Measurements from ENCODE around the gene PLS1. TPM values are rescaled to one million over a fixed set of nuclear protein-coding genes. Genes with fewer than 3 reads are reported as not detected.

The PLS1 gene
- total and polyA plus RNA-seq, 2 of the 8 experiments (the other 6 are each of a cell fraction or from before 2014, with no cell fraction given) = 18.7 to 44.7 TPM

DNA sequence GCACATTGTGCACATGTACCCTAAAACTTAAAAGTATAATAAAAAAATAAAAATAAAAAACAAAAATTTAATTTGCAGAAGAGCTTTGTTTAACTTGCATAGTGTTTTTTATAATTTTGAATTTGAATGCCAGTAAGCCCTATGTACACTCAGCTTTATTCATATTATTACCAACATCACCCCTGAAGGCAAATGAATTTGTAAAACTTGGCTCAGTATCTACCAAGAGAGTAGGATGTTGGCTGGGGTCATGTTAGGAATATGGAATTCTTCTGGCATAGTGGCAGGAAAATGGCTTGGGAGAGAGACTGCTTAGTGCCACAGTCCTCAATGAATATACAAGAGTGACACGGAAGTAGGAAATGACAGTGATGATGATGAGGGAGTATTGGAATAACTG, 158.3 kb downstream of the PLS1 start:
- Histone ChIP-seq H3K27me3 (replicated peaks in 1 of 4; ENCODE audit: control insufficient read depth in 3 of 4, extremely low read depth in 1 of 4, insufficient read depth in 3 of 4, low read length in 3 of 4) (no peaks in the 10 kb centered on the region), H3K14ac (ENCODE audit: insufficient read length) (no peak overlapping the region), H3K9ac (replicated peaks in 1 of 4; ENCODE audit: extremely low read depth in 1 of 4, low read depth in 3 of 4, low read length in 3 of 4) (no peak overlapping the region), H4K20me1 (replicated peaks in 1 of 2; ENCODE audit: control insufficient read depth in 1 of 2, insufficient read depth in 2 of 2, low read length in 2 of 2) (no peaks in the 10 kb centered on the region), H3K56ac (replicated peaks; ENCODE audit: insufficient read length, low read depth, low read length) (no peak overlapping the region), H3K79me2 (ENCODE audit: control insufficient read depth in 1 of 2, insufficient read depth in 2 of 2, low read length in 2 of 2) (no peaks in the 10 kb centered on the region), H2AFZ (ENCODE audit: low read length) (no peak overlapping the region), H3K27ac (ENCODE audit: low read depth, low read length) (no peak overlapping the region), H3K4ac (replicated peaks; ENCODE audit: insufficient read length, low read depth, low read length) (no peak overlapping the region), H3K23ac (ENCODE audit: insufficient read length) (no peak overlapping the region), H4K8ac (ENCODE audit: extremely low read depth, insufficient read depth, low read length) (no peak overlapping the region), H3K23me2 (ENCODE audit: low read depth, low read length) (no peaks in the 10 kb centered on the region), H3K9me3 (ENCODE audit: insufficient read depth in 2 of 2, low read depth in 1 of 2, low read length in 1 of 2) (no peaks in the 10 kb centered on the region), H2BK15ac (ENCODE audit: low read length) (no peak overlapping the region), H3K36me3 (ENCODE audit: control insufficient read depth in 2 of 4, insufficient read depth in 4 of 4, low read length in 3 of 4) (peaks cover 0 to under 1% (median 0%) of the 10 kb centered on the region in 4 experiments; a peak in 3 of 8 replicates), H3K4me3 (ENCODE audit: extremely low read depth in 1 of 4, insufficient read depth in 2 of 4, low read depth in 3 of 4, low read length in 4 of 4) (no peak overlapping the region), H3K79me1 (ENCODE audit: low read depth, low read length) (no peaks in the 10 kb centered on the region), H4K91ac (replicated peaks; ENCODE audit: insufficient read length, low read length) (no peak overlapping the region), H2BK5ac (ENCODE audit: low read depth, low read length) (no peak overlapping the region), H2BK120ac (replicated peaks; ENCODE audit: low read depth, low read length) (no peak overlapping the region), H2AK5ac (ENCODE audit: low read depth, low read length) (no peak overlapping the region), H3K4me1 (replicated peaks in 1 of 4; ENCODE audit: control insufficient read depth in 3 of 4, insufficient read depth in 4 of 4, low read length in 3 of 4) (no peaks in the 10 kb centered on the region), H4K5ac (ENCODE audit: insufficient read length, low read depth, low read length) (no peak overlapping the region), H3K4me2 (ENCODE audit: insufficient read depth in 1 of 2, low read depth in 2 of 2, low read length in 2 of 2) (no peak overlapping the region), H2BK20ac (ENCODE audit: low read length) (no peak overlapping the region), H2BK12ac (ENCODE audit: low read depth, low read length) (no peak overlapping the region), H3K18ac (ENCODE audit: extremely low read depth, low read length) (no peak overlapping the region)
- ChIA-PET POLR2A (ENCODE audit: partially characterized antibody) (interaction anchor here (1.2 kb wide), 1 partner anchor 30 kb away, joined by 4 read pairs; no protein-coding TSS in a partner anchor), CTCF (ENCODE audit: partially characterized antibody) (interaction anchor here (0.9 kb wide), 1 partner anchor 240 kb away, joined by 5 read pairs; no protein-coding TSS in a partner anchor)
- FAIRE-seq = no peak
- WGBS, 2 experiments (ENCODE audit: extremely low coverage in 1 of 2, insufficient coverage in 1 of 2, insufficient read length in 1 of 2, insufficient replicate concordance in 2 of 2, low coverage in 1 of 2, low lambda C conversion rate in 2 of 2, missing lambda C conversion rate in 1 of 2) = 91% methylated on average over 1 of the region's 1 CpG; no CpG with 5 or more reads in 1 of the 2 experiments
- TF ChIP-seq EZH2 (IDR thresholded peaks at IDR 0.05; ENCODE audit: low read depth, low read length, severe bottlenecking) = no peak
- no peak for TF ChIP-seq RAD21 (IDR thresholded peaks at IDR 0.05 in 1 of 2, conservative IDR thresholded peaks at IDR 0.05 in 1 of 2; ENCODE audit: low read depth in 2 of 2, low read length in 2 of 2)
- no peak for TF ChIP-seq JUND (IDR thresholded peaks at IDR 0.05; ENCODE audit: low read length)
- TF ChIP-seq TEAD4 (IDR thresholded peaks at IDR 0.05; ENCODE audit: low read depth, low read length) = no peak
- no peak for DNase-seq (ENCODE audit: low read depth in 1 of 2, low spot score in 2 of 2)
